CD4-positive, alpha-beta T cell treated with Interleukin-6 at 100 ng/mL for 8 hours (primary cell): Measurements from ENCODE around the gene VIPR1.

ENCODE experiments used
- DNase-seq: peaks from one replicate; pipeline ENCODE4 v3.0.0-alpha.2; 2020; ENCODE audit warnings: mixed read lengths, low spot score

Gene VIPR1

GRCh38 chr3:42495393-42495792, 7.0 kb upstream of the VIPR1 start:
- DNase-seq = no peak

- DNase-seq = no peak
Observed at GRCh38 chr3:42497009-42497731, 5.3 kb upstream of the VIPR1 start.

- no peak for DNase-seq
Observed at GRCh38 chr3:42498034-42498433, 4.4 kb upstream of the VIPR1 start.

DNA sequence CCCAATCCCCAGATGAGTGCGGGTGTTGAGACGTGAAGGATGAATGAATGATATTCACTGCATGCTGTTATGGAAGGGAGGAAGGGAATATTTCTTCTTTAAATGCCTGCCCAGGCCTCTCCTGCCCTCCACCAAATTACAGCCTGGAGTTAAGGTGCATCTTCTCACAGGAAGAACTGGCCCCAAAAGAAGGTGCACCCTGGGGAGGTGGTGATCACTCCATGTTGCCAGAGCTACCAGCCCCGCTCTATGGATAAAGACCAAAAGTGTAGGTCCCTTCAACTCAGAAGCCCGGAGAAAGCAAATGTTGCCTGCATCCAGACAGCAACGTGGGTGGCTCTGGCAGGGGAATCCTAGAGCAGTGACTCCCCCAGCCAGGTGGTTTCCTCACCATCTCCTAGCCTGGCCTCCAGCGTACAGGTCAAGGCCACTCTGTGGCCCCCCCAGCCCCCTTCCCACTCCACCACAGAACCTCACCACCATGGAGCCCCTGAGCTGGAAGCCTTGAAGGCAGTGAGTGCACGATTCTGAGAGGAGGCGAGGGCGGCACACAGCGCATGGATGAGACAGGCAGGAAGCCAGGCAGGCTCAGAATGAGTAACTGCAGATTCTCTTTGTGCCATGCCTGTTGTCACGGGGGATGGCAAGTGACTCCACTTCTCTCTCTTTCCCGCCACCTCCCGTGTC, 3.5 kb upstream of the VIPR1 start:
- DNase-seq = no peak

DNA sequence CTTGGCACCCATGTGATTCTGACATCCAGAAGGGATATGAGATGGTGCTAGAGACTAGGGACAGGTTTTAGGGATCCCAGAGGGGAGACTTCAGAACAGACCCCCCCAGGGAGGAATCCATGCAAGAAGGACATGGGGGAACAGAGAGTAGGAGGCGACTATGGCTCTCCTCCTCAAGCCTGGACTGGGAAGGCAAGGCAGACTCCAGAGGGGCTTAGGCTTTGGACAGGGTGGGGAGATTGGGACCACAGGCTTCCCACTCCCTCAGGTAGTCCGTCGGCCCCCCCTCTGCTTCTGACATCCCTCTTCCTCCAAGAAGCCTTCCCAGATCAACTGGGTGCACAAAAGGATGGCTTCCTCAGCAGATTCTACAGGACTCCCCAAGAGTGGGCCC, 3.0 kb upstream of the VIPR1 start:
- DNase-seq = no peak

GRCh38 chr3:42500091-42500490, 2.4 kb upstream of the VIPR1 start:
- DNase-seq = no peak

DNA sequence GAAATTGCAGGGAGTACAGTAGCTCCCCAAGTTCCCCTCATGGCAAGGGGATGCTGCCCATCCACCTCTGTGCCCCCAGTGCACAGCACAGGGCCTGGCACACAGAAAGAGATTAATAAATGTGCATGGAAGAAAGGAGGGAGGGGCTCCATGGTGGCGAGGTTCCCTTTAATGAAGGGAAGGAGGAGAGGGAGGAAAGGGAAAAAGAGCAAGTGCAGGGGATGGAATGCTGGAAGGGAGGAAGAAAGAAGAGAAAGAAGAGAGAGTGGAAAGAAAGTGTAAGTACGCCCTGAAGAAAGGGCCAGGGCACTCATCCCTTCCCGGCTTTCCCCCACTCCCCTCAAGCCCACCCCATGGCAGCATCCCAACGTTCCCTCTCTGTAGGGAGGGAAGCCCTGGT, 1.5 kb upstream of the VIPR1 start:
- DNase-seq = no peak

GRCh38 chr3:42501321-42501680, 1.1 kb upstream of the VIPR1 start:
- no peak for DNase-seq

DNA sequence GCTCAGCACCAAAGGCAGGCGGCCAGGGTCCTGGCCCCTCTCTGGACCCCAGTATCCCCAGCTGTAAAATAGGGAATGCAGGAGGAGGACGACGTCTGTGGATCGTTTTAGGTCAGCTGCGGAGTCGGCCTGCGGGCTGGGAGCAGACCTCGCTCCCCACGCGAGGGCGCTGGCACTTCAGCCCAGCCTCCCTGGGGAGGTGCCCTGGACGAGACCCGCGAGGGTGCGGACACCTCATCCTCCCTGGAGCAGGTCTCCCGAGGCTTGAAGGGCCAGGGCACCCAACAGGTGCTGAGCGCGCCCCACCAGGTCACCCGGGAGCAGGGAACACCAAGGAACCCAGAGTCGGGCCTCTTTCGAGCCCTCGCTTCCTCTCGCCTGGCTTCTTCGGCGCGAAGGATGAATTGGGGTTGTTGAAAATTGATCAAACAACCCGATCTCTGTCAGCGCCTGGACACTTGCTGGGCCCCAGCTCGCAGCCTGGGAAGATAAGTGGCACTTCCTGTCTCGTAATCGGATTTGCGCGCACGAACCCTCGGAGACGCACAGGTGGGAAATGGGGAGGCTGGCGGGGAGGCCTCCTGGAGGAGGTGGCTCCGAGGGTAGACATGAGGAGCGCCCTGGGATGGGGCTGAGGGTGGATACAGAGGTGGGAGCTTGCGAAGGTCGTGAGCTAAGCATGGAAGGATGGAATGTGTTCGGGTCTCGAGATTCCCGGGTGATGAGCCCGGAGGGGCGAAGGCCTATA, 588 bp upstream of the VIPR1 start:
- DNase-seq = peak; percentile 66

DNA sequence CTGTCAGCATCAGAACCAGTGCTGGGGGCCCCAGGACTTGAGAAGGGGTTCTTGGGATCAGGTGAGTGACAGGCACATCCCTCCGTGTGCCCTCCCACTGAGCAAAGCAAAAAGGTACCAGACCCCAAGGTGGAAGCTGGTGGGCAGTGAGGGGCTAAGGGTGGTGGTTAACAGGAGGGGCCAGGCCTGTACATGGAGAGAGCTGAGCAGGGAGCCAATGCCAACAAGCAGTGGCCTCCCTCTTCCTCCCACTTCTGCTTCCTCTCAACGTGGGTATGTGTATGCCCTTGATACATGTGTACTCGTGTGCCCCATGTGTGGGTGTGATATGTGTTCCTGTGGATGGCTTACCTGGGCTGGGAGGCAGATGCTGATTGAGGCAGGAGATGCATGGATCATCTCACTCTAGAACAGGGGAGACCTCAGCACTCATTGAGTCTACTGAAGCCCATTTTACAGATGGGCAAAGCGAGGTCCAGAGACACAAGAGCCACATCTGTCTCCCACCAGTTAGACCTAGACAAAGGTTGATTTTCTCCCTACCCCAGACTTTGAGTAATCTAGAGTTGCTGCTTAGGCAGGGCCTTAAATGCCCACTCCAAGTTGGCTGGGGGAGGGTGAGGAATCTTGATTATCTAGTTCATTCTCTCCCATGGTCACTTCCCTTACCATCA, 945 bp downstream of the VIPR1 start:
- no peak for DNase-seq

DNA sequence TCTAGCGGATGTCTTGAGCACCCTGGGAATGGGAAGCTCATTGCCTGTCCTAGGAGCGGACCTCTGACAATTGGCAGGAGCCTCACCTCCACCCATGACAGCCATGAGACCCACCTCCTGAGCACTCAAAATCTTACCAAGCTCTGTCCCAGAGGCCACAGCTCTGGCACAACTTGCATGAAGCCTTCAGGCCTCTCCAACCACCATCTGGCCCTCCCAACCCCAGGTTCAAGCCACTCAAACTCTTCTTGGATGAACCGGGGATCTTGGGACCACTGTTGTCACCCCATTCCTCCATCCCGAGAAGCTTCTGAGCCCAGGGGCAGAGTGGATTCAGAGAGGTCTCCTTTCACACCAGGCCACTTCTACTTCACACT, 1.5 kb downstream of the VIPR1 start:
- DNase-seq = no peak

GRCh38 chr3:42504334-42505127, 2.1 kb downstream of the VIPR1 start:
- no peak for DNase-seq

- DNase-seq = no peak
Observed at GRCh38 chr3:42505128-42505848, 2.8 kb downstream of the VIPR1 start.

GRCh38 chr3:42505849-42506410, 3.5 kb downstream of the VIPR1 start:
- no peak for DNase-seq

- DNase-seq = peak; percentile 19
Observed at GRCh38 chr3:42507252-42507651, 4.8 kb downstream of the VIPR1 start.

DNA sequence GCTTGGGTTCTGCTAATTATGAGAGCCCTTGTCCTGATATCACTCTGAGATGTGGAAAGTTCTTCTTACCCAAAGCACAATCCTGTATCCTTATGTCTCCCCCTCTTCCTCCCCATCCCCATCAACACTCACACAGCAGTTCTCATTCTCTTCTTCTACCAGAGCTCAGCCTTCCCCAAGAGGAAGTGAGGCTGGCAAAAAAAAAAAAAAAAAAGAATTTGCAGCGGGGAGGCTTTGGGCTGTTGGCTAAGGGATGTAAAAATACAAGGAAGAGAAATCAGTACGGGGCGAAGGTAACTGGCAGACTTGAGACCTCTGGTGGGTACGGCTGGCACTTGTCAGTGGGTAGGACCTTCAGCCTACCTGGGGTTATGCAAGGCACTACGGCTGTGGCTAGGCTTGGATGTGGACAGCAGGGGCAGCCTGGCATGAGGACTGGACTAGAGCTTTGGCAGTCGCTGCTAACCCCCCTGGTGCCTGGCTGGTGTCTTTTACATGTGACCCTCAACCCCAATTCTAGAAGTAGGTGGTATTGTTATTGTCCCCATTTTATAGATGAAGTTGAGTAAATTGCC, 5.4 kb downstream of the VIPR1 start:
- DNase-seq = no peak

DNA sequence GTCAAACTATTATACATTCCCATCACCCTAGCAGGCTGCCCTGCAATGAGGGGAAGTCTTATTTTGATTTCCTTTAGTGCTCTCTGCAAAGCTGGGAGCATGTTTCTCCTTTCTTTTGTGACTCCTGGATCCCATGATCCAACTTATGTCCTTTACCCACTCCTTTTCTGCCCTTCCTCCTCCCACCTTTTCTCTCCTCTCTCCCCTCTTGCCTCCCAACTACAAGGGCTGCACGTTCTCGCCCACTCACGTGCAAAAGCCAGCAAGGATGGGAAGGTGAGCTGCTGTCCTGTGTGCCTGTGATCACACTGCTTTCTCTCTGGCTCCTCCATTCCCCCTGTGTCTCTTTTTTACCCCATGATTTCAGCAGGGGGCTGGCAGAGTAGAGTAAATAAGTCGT, 6.1 kb downstream of the VIPR1 start:
- DNase-seq = no peak

- no peak for DNase-seq
Observed at GRCh38 chr3:42509111-42509510, 6.7 kb downstream of the VIPR1 start.

DNA sequence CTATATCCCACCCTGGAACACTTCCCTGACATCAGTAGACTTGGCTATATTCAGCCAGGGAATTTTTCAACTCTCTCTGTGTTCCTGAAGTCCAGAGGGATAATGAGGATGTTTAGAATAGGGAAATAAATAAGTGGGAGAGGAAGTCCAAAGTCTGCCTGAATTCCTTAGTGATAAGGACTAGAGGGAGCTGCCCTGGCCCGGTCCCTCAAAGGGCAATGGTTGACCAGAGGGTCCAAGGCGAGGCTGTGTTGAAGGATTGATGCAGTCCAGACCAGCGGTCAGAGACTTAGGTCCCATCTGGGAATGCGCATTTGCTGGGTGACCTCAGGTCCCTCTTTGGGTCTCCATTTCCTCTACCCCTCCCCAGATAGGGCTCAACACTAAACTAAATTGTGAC, 7.9 kb downstream of the VIPR1 start:
- DNase-seq = no peak

GRCh38 chr3:42511201-42511600, 8.8 kb downstream of the VIPR1 start:
- DNase-seq = no peak

DNA sequence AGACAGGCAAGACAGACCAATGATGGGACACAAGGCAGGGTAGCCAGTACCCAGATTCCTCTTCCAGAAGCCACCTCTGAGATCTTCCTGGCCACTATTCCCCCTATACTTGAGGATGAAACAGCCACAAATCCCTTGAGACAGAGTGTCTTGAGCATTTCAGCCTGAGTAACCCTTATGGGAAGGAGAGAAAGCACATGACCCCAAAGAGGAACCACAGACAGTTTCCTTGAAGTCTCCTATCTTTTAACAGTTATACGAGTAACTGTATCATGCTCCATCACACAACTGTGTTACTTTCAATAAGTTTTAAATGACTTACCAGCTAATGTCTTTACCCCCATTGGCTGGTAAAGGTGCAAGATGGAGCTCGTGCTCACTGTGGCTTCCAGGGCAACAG, 9.3 kb downstream of the VIPR1 start:
- DNase-seq = no peak
